Femur (tissue), 1 donor: Measurements from ENCODE around the gene KCNT1.

Experiments
- DNase-seq: peaks from one replicate; pipeline ENCODE4 v3.0.0-alpha.2; 2017

KCNT1 gene

DNA sequence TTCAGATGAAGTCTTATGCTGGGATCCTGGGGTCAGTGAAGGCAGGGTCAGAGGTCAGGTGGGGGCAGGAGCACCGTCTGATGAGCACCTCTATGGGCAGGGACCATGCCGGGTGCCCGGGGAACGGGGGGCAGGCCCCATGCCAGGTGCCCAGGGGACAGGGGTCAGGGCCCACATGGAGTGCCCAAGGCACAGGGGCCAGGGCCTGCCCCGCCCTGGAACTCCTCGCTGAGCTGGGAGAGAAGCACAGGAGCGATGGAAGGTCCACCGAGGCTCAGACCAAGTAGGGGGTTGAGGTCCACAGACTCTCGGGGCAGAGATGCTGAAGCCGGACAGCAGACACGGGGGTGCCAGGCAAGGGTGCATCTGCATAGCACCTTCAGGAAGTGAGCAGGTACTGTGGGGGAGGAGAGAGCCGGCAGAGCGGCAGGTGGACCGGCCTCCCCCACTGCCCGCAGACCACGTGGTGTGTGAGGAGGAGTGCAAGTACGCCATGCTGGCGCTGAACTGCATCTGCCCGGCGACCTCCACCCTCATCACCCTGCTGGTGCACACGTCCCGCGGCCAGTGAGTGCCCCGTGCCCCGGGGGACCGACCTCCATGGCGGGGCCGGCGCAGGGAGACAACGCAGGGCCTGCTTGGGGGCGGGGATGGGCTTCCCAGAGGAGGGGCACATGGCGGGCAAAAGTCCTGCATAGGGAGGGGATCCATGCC lies 67.7 kb downstream of the KCNT1 start:
- DNase-seq: no peak

DNA sequence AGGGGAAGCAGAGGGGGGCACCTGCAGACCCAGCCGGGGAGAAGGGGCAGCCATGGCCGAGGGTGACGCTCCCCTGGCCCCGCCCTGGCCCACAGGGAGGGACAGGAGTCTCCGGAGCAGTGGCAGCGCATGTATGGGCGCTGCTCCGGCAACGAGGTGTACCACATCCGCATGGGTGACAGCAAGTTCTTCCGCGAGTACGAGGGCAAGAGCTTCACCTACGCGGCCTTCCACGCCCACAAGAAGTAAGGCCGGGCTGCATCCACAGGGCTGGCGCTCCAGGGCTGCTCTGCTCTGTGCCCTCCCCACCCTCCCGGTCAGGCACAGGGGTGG lies 68.2 kb downstream of the KCNT1 start:
- DNase-seq: no peak

DNA sequence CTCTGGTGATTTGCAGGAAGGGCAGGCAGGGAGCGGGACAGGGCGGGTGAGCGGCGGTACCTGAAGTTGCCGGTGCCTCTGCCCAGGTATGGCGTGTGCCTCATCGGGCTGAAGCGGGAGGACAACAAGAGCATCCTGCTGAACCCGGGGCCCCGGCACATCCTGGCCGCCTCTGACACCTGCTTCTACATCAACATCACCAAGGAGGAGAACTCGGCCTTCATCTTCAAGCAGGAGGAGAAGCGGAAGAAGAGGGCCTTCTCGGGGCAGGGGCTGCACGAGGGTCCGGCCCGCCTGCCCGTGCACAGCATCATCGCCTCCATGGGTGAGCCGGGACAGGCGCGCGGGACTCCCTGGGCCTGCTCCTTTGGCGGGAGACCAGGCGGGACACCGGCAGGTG lies 68.8 kb downstream of the KCNT1 start:
- no peak for DNase-seq

DNA sequence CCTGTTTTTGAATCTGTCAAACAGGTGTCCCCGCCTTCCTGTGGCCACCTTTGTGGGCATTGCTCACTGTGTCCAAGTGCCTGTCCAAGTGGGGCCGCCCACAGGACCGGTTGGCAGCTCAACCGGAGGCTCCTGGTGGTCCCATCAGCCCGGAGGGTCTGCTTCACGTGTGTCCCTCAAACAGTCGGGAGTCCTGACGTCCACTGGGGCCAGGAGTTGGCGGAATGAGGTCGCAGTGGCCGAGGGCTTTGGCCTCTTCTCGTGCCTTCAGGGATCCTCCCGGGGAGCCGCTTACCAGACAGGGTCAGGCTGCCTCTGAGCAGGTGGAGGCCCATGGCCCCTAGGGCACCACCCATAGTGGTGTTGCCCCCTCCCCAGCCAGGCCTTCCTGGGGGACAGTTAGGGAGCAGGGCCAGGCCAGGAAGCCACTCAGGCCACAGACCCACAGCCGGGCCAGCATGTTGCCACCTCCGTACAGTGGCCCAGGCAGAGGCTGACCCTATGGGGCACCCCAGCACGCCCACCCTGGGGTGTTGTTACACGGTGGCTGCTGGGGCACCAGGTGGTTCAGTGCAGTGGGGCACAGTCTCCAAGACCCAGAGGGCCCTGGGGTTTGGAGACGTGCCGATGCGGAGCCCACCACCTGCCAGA lies 69.5 kb downstream of the KCNT1 start:
- DNase-seq: no peak

GRCh38 chr9:135772056-135772646 lies 70.2 kb downstream of the KCNT1 start:
- DNase-seq: no peak

GRCh38 chr9:135772702-135773493 lies 70.9 kb downstream of the KCNT1 start:
- DNase-seq: no peak

- no peak for DNase-seq
These were observed 71.7 kb downstream of the KCNT1 start for GRCh38 chr9:135773530-135774238.

- DNase-seq: no peak
These were observed 72.3 kb downstream of the KCNT1 start for GRCh38 chr9:135774239-135774747.

DNA sequence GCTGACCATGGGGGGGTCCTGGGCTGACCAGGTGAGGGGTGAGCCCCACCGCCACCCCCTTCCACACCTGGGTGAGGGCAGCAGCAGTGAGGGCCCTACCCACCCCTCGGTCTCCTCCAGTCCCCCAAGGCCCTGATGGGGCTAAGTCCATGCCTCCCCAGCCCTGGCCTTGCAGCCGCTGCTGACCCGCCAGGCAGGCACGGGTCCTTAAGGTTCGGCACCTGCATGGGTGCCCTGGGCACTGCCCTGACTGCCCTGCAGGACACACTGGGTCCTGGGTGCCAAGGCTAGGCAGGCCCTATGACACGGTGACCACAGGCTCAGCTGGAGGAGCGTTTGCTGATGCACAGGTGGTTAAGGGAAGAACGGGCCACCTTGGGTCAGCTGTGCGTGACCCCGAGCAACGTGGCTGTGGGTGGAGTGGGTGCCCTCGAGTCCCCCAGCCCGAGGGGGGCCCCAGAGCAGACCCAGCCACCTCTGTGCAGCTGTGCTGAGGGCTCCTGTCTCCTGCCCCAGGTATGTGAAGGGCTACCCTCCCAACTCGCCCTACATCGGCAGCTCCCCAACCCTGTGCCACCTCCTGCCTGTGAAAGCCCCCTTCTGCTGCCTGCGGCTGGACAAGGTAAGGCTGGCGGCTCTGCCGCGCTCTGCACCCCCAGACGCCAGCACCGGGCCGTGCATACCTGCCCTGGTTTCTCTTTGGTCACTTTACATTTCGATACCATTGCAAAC lies 73.0 kb downstream of the KCNT1 start:
- DNase-seq: no peak

DNA sequence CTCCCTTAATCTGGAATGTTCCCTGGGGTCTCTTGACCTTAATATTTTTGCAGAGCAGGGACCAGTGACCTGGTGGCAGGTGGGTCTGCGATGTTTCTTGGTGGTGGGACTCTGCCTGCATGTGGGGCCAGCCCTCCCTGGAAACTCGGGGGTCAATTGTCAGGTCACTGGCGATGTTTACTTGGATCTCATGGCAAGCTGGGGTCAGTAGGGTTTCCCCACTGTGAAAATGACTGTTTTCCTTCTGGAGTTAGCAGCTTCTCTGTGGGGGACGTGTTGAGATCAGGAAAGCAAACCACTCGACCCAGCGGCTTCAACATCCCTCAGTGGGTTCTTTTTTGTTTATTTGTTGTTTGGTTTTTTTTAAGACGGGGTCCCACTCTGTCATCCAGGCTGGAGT lies 73.9 kb downstream of the KCNT1 start:
- DNase-seq: no peak

DNA sequence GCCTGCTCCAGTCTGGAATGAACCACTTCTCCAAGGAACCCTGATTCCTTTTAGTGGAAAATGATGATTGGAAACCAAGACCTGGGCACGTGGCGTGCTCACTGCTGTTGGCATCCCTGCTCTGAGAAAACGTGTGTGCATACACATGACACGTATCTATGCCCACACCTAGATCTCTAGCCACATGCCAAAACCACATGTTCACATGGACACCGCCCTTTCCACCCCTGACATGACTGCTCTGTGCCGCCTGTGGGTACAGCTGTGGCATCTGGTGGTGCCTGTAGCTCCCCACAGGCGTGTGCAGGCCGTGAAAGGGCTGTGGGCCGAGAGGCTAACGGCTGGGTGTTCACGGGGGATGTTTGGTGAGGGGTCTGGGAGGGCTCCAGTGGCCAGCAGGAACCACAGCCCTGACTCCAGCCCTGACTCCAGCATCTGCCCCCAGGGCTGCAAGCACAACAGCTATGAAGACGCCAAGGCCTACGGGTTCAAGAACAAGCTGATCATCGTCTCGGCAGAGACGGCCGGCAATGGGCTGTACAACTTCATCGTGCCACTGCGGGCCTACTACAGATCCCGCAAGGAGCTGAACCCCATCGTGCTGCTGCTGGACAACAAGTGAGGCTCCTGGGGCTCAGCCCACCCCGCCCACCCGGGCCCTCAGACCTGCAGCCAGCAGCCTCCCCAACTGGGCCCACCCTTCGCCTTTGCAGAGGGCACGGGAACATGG lies 75.1 kb downstream of the KCNT1 start:
- no peak for DNase-seq

DNA sequence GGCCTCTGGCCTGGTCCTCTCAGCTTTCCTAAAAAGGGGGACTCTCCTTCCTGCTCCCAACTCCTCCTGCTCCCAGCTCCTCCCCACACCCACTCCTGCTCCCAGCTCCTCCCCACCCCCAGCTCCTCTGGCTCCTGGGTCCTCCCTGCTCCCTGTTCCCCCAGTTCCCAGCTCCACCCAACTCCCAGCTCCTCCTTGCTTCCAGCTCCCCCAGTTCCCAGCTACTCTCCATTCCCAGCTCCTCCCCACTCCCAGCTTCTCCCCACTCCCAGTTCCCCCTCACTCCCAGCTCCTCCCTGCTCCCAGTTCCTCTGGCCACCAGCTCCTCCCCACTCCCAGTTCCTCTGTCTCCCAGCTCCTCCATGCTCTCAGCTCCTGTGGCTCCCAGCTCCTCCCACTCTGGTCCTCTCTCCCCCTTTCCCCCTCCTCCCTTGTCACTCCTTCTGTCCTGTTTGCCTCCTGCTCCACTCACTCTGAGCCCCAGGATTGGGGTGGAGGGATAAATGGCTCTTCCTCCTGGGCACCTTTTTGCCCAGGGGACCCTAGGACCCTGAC lies 75.7 kb downstream of the KCNT1 start:
- no peak for DNase-seq

GRCh38 chr9:135778421-135778820 lies 76.4 kb downstream of the KCNT1 start:
- DNase-seq: no peak

DNA sequence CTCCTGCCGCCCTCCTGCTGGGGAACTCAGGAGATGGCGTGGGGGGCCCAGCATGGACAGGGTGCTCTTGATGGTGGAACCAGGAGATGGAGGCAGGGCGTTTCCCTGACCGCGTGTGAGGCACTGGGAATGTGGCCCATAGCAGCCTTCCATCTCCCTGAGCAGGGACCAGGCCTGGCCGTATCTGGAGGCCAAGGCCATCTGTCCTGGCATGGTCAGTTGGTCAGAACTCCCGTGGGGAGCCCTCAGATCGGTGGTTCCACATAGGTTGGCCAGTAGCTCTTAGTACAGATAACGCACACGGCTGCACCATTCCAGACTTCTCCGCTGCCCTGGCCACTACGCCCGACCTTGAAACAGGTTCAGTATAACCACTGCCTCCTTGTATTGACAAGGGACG lies 77.6 kb downstream of the KCNT1 start:
- DNase-seq: no peak

DNA sequence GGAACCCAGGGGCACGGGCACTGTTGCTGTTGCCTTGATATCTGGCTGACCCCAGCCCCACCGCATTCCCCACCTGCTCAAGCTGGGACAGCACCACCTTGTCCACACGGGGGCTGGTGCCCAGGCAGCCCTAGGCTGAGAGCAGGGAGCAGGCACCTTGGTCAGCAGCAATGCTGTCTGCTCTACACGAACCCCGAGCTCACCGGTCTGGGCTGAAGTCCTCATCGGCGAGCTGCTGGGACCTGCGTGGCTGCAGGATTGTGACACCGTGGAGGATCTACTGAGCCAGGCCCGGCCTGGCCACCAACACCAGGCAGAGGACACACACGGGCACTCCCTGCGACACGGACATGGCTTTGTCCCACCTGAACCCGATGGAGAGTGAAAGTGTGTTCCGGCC lies 78.1 kb downstream of the KCNT1 start:
- DNase-seq: no peak

GRCh38 chr9:135780626-135781025 lies 78.6 kb downstream of the KCNT1 start:
- no peak for DNase-seq

DNA sequence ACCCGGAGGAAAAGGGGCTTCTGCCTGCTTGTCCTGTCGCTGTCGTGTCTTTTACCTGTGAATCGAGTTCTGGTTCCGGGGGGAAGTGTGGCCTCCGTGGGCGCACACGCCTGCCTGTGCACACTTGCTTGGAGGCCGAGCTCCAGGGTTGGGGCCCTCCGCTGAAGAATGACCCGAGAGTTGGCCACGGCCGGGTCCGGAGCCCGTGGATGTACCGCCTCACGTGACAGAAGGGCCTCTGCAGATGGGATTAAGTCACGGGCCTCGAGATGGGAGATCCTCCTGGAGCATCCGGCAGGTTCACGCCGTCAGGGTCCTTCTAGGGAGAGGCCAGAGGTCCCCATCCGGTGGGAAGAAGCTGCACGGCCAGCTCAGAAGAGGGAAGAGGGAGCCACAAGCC lies 81.0 kb downstream of the KCNT1 start:
- no peak for DNase-seq

- no peak for DNase-seq
These were observed 81.7 kb downstream of the KCNT1 start for GRCh38 chr9:135783540-135784245.

DNA sequence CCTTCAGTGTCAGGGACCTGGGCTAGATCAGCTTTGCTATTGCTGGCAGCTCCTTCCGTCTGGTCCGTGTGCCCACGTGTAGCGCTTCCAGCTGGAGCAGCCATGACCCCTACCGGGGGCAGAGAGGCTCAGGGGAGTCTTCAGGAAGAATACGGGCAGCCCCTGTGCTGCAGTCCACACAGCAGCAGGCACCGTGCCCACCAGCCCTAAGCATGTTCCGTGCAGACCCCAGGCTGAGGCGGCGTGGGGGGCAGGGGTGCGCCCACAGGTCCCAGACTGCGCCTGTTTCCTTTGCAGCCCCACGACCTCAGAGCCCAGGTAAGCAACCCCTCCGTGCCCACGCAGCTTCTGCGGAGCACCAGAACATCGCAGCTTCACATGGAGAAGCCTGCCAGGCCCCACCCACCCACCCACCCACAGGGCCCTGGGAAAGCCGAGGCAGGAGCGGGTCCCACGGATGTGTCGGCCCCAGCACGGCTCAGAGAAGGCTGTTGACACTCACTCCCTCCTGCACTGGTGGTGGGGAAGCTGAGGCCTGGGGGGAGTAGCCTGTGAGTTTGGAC lies 83.1 kb downstream of the KCNT1 start:
- no peak for DNase-seq

DNA sequence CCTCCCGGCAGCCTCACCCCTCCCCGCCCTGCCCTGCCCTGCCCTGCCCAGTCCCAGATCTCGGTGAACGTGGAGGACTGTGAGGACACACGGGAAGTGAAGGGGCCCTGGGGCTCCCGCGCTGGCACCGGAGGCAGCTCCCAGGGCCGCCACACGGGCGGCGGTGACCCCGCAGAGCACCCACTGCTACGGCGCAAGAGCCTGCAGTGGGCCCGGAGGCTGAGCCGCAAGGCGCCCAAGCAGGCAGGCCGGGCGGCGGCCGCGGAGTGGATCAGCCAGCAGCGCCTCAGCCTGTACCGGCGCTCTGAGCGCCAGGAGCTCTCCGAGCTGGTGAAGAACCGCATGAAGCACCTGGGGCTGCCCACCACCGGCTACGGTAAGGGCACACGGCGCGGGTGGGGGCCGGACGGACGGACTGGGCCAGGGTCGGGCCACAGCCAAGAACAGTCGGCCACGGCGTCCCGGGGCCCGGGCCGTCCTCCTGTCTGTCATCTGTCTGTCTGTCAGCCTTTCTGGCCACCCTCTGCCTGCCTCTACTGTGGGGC lies 84.2 kb downstream of the KCNT1 start:
- DNase-seq: no peak
